H4 (cell line): ENCODE results near the gene PAK1. TPM values are rescaled to one million over a fixed set of nuclear protein-coding genes. Genes with fewer than 3 reads are reported as not detected.

Source experiments
- DNase-seq: peaks from one replicate; pipeline ENCODE4 v3.0.0-alpha.2; 2015; ENCODE audit warnings: low spot score
- total RNA-seq: library from RNA; depleted of rRNA; stranded (reverse); fragments of >200 nt; shearing (Covaris generic); gene quantifications from 2 replicates; pipeline ENCODE4 v1.2.3, GENCODE V29; 2014; rRNA removed

The PAK1 gene
- total RNA-seq, 1 experiment from 2014 or later: 27.7 TPM

GRCh38 chr11:77303328-77303727, 170.6 kb downstream of the PAK1 start:
- no peak for DNase-seq

DNA sequence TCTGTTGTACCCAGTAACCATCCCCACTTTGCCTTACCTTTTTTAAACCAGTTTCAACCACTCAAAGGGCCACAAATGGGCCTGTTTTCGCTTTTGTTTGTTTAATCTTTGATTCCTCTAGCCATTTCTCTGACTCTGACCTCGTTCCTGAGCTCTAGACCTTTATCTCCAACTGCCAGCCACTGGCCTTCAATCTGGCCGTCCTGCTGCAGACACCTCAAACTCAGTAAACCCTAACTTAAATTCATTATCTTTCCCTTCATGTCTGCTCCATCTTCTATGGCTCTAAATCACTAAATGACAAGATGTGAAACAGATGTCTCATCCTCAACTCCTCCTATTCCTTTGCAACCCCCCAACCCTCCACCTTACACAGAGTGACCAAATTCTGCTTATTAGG, 171.1 kb downstream of the PAK1 start:
- no peak for DNase-seq

- DNase-seq: no peak
Observed at GRCh38 chr11:77301510-77301909, 172.4 kb downstream of the PAK1 start, which contains the start of gene GDPD4. Gene GDPD4, minus strand, starts transcription at chr11:77301686. Its CDS starts 16,549 bp downstream, at chr11:77285137.

GRCh38 chr11:77300695-77301094, 173.2 kb downstream of the PAK1 start:
- no peak for DNase-seq

GRCh38 chr11:77300028-77300427, 173.9 kb downstream of the PAK1 start:
- DNase-seq: peak; percentile 16

- peak; percentile 10 for DNase-seq
Observed at GRCh38 chr11:77299528-77299993, 174.3 kb downstream of the PAK1 start.

DNA sequence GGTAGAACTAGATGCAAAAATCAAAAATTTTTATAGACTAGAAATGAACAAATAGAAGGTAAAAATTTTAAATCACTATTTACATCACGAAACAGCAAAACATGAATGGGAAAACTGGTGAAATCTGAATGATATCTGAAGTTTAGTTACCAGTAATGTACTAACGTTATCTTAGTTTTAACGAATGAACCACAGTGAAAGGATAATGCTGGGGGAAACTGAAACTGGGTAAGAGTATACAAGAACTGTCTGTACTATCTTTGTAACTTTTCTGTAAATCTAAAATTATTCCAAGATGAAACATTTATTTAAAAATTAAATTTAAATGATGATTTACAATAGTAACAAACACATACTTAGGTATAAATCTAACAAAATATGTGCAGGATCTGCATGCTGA, 179.9 kb downstream of the PAK1 start:
- no peak for DNase-seq

DNA sequence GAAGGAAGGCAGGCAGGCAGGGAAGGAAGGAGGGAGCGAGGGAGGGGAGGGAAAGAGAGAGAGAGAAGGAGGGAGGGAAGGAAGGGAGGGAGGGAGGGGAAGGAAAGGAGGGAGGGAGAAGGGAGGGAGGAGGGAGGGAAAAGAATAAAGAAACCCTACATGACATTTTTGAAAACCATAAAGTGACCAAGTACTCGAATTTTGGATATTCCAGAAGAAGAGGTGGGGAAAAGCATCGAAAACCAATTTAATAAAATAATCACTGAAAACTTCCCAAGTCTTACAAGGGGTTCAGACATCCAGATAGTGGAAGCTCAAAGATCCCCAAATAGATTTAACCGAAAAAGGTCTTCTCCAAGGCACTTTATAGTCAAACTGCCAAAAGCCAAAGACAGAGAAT, 184.2 kb downstream of the PAK1 start:
- DNase-seq: no peak

DNA sequence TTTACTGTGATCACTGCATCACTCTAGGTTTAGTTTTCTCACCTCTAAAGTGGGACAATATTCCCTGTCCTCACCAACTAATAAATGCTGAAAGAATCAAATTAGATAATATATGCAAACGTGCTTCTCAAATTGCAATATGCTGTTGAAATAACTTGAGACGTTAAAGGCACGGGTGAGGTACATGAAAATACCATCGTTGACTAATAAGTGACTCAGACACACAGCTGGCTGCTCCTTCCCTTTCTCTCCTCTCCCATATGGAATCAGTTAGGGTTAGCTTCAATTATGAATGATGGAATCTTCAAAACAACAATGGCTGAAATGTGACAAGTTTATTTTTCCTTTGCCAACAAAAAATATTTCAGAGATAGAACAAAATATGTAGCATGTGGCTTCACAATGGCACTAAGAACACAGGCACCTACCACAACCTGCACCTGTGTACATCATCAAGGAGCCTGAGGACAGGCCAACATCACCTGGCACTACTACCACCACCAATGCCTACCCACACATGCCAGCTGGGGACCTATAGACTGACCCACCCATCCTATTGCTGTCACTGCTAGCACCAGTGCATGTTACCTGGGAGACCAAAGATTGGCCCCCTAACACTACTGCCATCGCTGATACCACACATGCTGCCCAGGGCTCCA, 186.2 kb downstream of the PAK1 start:
- DNase-seq: peak; percentile 23

DNA sequence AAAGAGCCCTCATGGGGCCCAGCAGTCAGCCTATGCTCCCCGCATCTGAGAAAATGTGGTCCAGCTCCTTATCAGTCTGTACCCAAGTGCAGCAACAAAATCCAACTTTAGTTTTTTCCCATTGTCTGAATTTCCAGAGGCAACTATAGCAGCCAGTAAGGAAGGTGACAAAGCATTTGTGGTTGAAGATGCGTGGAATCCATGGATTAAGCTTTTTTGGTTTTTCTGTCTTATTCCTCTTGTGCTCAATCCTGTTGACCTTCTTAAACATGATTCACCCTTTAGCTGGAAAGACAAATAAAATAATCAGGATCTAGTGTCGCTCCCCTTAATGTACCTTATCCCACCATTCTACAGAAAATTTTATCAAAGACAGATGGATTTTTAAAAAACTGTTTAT, 186.8 kb downstream of the PAK1 start:
- no peak for DNase-seq

- no peak for DNase-seq
Observed at GRCh38 chr11:77284476-77285468, 189.1 kb downstream of the PAK1 start.

DNA sequence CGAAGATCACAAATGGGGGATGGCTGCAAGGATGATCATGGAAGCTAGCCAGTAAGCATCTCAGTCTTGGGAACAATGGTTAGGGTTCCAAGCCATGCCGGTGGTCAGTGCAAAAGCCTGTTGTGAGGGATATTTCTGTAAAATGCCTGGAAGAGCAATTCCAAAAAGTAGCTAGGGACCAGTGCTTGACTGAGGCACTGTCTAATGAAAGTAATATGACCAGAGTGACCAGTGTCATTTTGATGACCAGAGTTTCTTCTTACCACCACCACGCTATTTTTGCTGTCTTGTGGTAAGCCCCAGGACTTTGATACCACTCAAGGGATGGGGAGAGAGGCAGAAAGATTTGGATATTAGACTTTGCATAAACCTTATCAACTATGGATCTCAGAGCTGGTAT, 190.8 kb downstream of the PAK1 start:
- no peak for DNase-seq

DNA sequence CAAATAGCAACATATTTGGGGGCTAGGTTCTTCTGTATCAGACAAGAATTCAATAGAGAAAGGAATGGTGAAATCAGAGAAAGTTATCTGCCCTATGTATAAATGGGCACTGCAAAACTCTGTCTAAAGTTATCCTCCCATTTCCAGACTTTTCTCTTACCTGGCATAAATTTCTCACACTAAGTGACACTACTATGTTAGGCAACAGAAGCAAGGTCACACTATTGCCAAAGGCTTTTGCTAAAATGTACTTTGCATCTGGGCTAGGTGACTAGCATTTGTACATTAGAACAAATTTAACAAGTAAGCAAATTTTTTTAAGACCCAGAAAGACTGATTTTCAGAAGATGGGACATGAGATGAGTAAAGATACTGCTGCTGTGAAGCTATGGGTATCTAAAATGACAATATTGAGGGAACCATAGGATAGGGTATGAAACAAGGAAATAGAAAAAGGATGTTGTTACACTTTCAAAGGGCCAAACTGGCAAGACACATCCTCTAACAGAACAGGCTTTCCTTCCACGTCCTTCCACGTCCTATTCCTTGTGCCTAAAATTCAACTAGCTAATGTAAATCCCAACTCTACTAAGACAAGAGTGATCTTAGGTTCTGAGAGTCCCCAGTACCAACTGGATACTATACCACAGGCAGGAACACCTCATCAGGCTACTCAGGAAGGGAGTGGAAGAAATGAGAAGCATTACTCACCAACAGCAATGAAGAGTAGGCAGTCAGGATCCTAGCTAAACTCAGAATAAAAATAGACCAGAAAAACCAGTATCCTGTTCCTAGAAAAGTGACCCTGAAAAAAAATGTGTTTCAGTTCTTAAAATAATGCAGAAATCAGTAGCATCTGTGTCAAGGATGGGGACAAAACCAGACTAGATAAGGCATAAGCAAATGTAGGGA, 195.0 kb downstream of the PAK1 start:
- no peak for DNase-seq

GRCh38 chr11:77276271-77276670, 197.6 kb downstream of the PAK1 start:
- DNase-seq: no peak

Other genes starting within 250 kb of the PAK1 start
- not detected in 2 replicates for gene GDPD4, start 172.4 kb downstream of the PAK1 start, total RNA-seq
- 0.39 and 1.4 TPM in 2 replicates for gene AQP11, start 115.9 kb upstream of the PAK1 start, total RNA-seq
- gene CLNS1A, start 163.7 kb upstream of the PAK1 start, total RNA-seq: 215 and 268 TPM in 2 replicates